ENCODE data around the gene POFUT1.
"Not testable (repeated sequence)": the region's sequence is repeated elsewhere in the genome, so short reads cannot be mapped to it uniquely, and the experiment has no call there.

Gene POFUT1

GRCh38 chr20:32189123-32189410 lies 18.6 kb upstream of the POFUT1 start:
- DNase-seq (ENCODE audit: low read depth, low spot score): no peak

- DNase-seq (ENCODE audit: low read depth, low spot score): no peak
Observed at GRCh38 chr20:32189691-32190615, 17.7 kb upstream of the POFUT1 start.

- DNase-seq (ENCODE audit: low read depth, low spot score): no peak
Observed at GRCh38 chr20:32190616-32191415, 16.9 kb upstream of the POFUT1 start.

- no peak for DNase-seq (ENCODE audit: low read depth, low spot score)
Observed at GRCh38 chr20:32191422-32191821, 16.3 kb upstream of the POFUT1 start.

GRCh38 chr20:32191873-32192272 lies 15.8 kb upstream of the POFUT1 start:
- DNase-seq (ENCODE audit: low read depth, low spot score): no peak

- no peak for DNase-seq (ENCODE audit: low read depth, low spot score)
Observed at GRCh38 chr20:32192698-32193097, 15.0 kb upstream of the POFUT1 start.

- DNase-seq (ENCODE audit: low read depth, low spot score): not testable (repeated sequence)
Observed at GRCh38 chr20:32193336-32193735, 14.3 kb upstream of the POFUT1 start.

GRCh38 chr20:32193996-32194395 lies 13.7 kb upstream of the POFUT1 start:
- no peak for DNase-seq (ENCODE audit: low read depth, low spot score)

GRCh38 chr20:32195581-32195980 lies 12.1 kb upstream of the POFUT1 start:
- no peak for DNase-seq (ENCODE audit: low read depth, low spot score)

- not testable (repeated sequence) for DNase-seq (ENCODE audit: low read depth, low spot score)
Observed at GRCh38 chr20:32196613-32197012, 11.1 kb upstream of the POFUT1 start.

- DNase-seq (ENCODE audit: low read depth, low spot score): not testable (repeated sequence)
Observed at GRCh38 chr20:32197136-32197535, 10.5 kb upstream of the POFUT1 start.

GRCh38 chr20:32199006-32199405 lies 8.7 kb upstream of the POFUT1 start:
- no peak for DNase-seq (ENCODE audit: low read depth, low spot score)

GRCh38 chr20:32201296-32201976 lies 6.2 kb upstream of the POFUT1 start:
- no peak for DNase-seq (ENCODE audit: low read depth, low spot score)

- DNase-seq (ENCODE audit: low read depth, low spot score): no peak
Observed at GRCh38 chr20:32201977-32202363, 5.7 kb upstream of the POFUT1 start.

GRCh38 chr20:32203356-32204204 lies 4.1 kb upstream of the POFUT1 start:
- no peak for DNase-seq (ENCODE audit: low read depth, low spot score)

- DNase-seq (ENCODE audit: low read depth, low spot score): no peak
Observed at GRCh38 chr20:32204205-32205109, 3.2 kb upstream of the POFUT1 start.

- DNase-seq (ENCODE audit: low read depth, low spot score): no peak
Observed at GRCh38 chr20:32205110-32205842, 2.4 kb upstream of the POFUT1 start.

- DNase-seq (ENCODE audit: low read depth, low spot score): no peak
Observed at GRCh38 chr20:32205843-32206759, 1.6 kb upstream of the POFUT1 start.
